SU-DHL-6 (cell line): Measurements from ENCODE around the gene DNMT1.

Experiments used
- H2AFZ ChIP-seq: fragments of 200-600 bp; sonication (generic); 2 replicates; pipeline ENCODE4 v1.6.1; 2014; ENCODE audit warnings: low read depth, mild to moderate bottlenecking, moderate library complexity, mixed read lengths, antibody characterized with exemption, low read length; ENCODE audit not compliant: severe bottlenecking
- H3F3A ChIP-seq: fragments of 200-600 bp; shearing (Covaris generic); 2 replicates; pipeline ENCODE4 v1.6.0; 2016; ENCODE audit warnings: antibody characterized with exemption, mild to moderate bottlenecking; ENCODE audit not compliant: insufficient read depth
- H3K27ac ChIP-seq: fragments of 200-600 bp; sonication (generic); 2 replicates; pipeline ENCODE4 v1.5.1; 2016; ENCODE audit warnings: low read depth, mild to moderate bottlenecking, low read length, moderate library complexity, mixed read lengths
- H3K27me3 ChIP-seq: fragments of 200-600 bp; sonication (generic), shearing (Covaris generic); 2 replicates; pipeline ENCODE4 v1.6.0; 2014; ENCODE audit warnings: mild to moderate bottlenecking, low read length
- H3K36me3 ChIP-seq: fragments of 200-600 bp; sonication (generic); 2 replicates; pipeline ENCODE4 v1.6.1; 2014; ENCODE audit warnings: mild to moderate bottlenecking, low read length, mixed read lengths
- H3K4me2 ChIP-seq: fragments of 300-600, 200-600 bp; shearing (Covaris generic), sonication (generic); 2 replicates; pipeline ENCODE4 v1.6.0; 2014; ENCODE audit warnings: low read length, low read depth, mild to moderate bottlenecking; ENCODE audit not compliant: poor library complexity, severe bottlenecking
- H3K4me3 ChIP-seq: fragments of 200-600 bp; sonication (generic); 2 replicates; pipeline ENCODE4 v1.5.1; 2014; ENCODE audit warnings: antibody characterized with exemption, low read length, mild to moderate bottlenecking, mixed read lengths; ENCODE audit not compliant: insufficient read depth, poor library complexity, severe bottlenecking
- H3K79me2 ChIP-seq: fragments of 200-600 bp; sonication (generic); 2 replicates; pipeline ENCODE4 v1.6.1; 2014; ENCODE audit warnings: mild to moderate bottlenecking, low read length, moderate library complexity; ENCODE audit not compliant: insufficient read depth
- H3K9ac ChIP-seq: fragments of 200-600 bp; sonication (generic); 2 replicates; pipeline ENCODE4 v1.7.0; 2014; ENCODE audit warnings: mild to moderate bottlenecking, low read length
- H3K9me2 ChIP-seq: fragments of 200-600 bp; sonication (generic); replicated peaks from 2 replicates; pipeline ENCODE4 v1.6.1; 2014; ENCODE audit warnings: low read length; ENCODE audit not compliant: insufficient read depth
- H3K9me3 ChIP-seq: fragments of 200-600 bp; sonication (generic); 2 replicates; pipeline ENCODE4 v1.6.1; 2014; ENCODE audit warnings: low read length, mixed read lengths; ENCODE audit not compliant: insufficient read depth
- H4K20me1 ChIP-seq: fragments of 200-600 bp; sonication (generic); 2 replicates; pipeline ENCODE4 v1.6.1; 2014; ENCODE audit warnings: low read depth, mild to moderate bottlenecking, antibody characterized with exemption, low read length, moderate library complexity, mixed read lengths
- CTCF ChIP-seq: fragments of 200-600 bp; sonication (generic); IDR thresholded peaks from one replicate; pipeline ENCODE4 v1.5.1; 2017; ENCODE audit warnings: antibody characterized with exemption, mild to moderate bottlenecking, low read length, moderate library complexity; ENCODE audit not compliant: insufficient read depth, poor library complexity, severe bottlenecking
- EZH2phosphoT487 ChIP-seq: fragments of 200-600 bp; sonication (generic), shearing (Covaris generic); conservative IDR thresholded peaks from 2 replicates; pipeline ENCODE4 v1.6.1; 2018; ENCODE audit warnings: mild to moderate bottlenecking, antibody characterized with exemption, low read length, moderate library complexity, mixed read lengths

DNMT1 gene

GRCh38 chr19:10158071-10158470, 36.7 kb downstream of the DNMT1 start:
- Histone ChIP-seq H3K9ac (no peak overlapping the region), H4K20me1 (no peaks in the 10 kb centered on the region; the same call in 1 of the 2 replicates), H3K4me3 (no peak overlapping the region), H3K79me2 (peaks cover 17% of the 10 kb centered on the region; the same call in 1 of the 2 replicates), H3K27me3 (no peaks in the 10 kb centered on the region), H3K4me2 (no peak overlapping the region), H3F3A (no peaks in the 10 kb centered on the region), H3K27ac (no peak overlapping the region), H2AFZ (no peak overlapping the region), H3K9me2 (no peaks in the 10 kb centered on the region), H3K9me3 (no peaks in the 10 kb centered on the region), H3K36me3 (peaks cover 41% of the 10 kb centered on the region)
- no peak for TF ChIP-seq CTCF
- no peak for TF ChIP-seq EZH2phosphoT487

- no peak overlapping the region for H3K4me3 ChIP-seq
- H3K9me2 ChIP-seq = no peaks in the 10 kb centered on the region
- H3F3A ChIP-seq = no peaks in the 10 kb centered on the region
- H4K20me1 ChIP-seq = no peaks in the 10 kb centered on the region; the same call in 1 of the 2 replicates
- TF ChIP-seq CTCF (no peak), EZH2phosphoT487 (no peak)
- no peaks in the 10 kb centered on the region for H3K9me3 ChIP-seq
- peaks cover 23% of the 10 kb centered on the region; the same call in 1 of the 2 replicates for H3K79me2 ChIP-seq
- H3K36me3 ChIP-seq = peaks cover 58% of the 10 kb centered on the region; the same call in 1 of the 2 replicates
- H3K4me2 ChIP-seq = no peak overlapping the region
- H3K9ac ChIP-seq = no peak overlapping the region
- no peak overlapping the region for H2AFZ ChIP-seq
- H3K27me3 ChIP-seq = no peaks in the 10 kb centered on the region
- H3K27ac ChIP-seq = no peak overlapping the region
These were observed 38.9 kb downstream of the DNMT1 start for GRCh38 chr19:10155839-10156238.

GRCh38 chr19:10152100-10152499, 42.7 kb downstream of the DNMT1 start:
- Histone ChIP-seq H3K36me3 (peaks cover 45% of the 10 kb centered on the region; the same call in 1 of the 2 replicates), H2AFZ (no peak overlapping the region), H3F3A (no peaks in the 10 kb centered on the region), H3K9ac (no peak overlapping the region), H3K79me2 (peaks cover 17% of the 10 kb centered on the region; the same call in 1 of the 2 replicates), H4K20me1 (no peaks in the 10 kb centered on the region; the same call in 1 of the 2 replicates), H3K4me2 (no peak overlapping the region), H3K9me3 (no peaks in the 10 kb centered on the region), H3K9me2 (no peaks in the 10 kb centered on the region), H3K27ac (no peak overlapping the region), H3K27me3 (no peaks in the 10 kb centered on the region), H3K4me3 (no peak overlapping the region)
- TF ChIP-seq CTCF = no peak
- no peak for TF ChIP-seq EZH2phosphoT487
